C4-2B (cell line): ENCODE data around the gene RASGRP1.
A peak's percentile ranks its signal among the peaks of the same experiment; 100 is the strongest.

Source experiments
- H3K27ac ChIP-seq: fragments of 450-650 bp; 2 replicates; pipeline ENCODE4 v1.5.1; 2017
- ZFX ChIP-seq: fragments of 450-650 bp; IDR thresholded peaks from 2 replicates; pipeline ENCODE4 v1.6.1; 2017
- TF ChIP-seq, protein P1 (sequence below): fragments of 450-650 bp; conservative IDR thresholded peaks from 2 replicates; pipeline ENCODE4 v1.5.1; 2017; ENCODE audit warnings: mild to moderate bottlenecking

RASGRP1 gene

DNA sequence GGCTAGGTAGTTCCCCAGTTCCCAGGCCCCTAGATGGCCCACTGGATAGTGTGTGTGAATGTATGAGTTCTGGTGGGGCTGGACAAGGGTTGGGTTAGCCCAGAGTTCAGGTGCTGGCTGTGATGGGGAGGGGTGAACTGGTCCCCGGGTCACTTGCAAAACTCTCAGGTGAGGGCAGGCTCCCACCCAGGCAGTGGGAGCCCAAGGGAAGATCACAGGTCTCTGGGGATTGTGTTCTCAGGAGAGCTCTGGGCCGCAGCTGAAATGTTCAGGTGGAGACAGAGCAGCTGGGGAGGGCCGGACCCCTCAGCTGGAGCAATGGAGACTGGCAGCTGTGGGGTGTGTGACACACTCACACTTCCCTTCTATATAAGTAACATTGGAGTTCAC lies 123.5 kb downstream of the RASGRP1 start:
- no peak for TF ChIP-seq ZFX
- TF ChIP-seq, protein P1, sequence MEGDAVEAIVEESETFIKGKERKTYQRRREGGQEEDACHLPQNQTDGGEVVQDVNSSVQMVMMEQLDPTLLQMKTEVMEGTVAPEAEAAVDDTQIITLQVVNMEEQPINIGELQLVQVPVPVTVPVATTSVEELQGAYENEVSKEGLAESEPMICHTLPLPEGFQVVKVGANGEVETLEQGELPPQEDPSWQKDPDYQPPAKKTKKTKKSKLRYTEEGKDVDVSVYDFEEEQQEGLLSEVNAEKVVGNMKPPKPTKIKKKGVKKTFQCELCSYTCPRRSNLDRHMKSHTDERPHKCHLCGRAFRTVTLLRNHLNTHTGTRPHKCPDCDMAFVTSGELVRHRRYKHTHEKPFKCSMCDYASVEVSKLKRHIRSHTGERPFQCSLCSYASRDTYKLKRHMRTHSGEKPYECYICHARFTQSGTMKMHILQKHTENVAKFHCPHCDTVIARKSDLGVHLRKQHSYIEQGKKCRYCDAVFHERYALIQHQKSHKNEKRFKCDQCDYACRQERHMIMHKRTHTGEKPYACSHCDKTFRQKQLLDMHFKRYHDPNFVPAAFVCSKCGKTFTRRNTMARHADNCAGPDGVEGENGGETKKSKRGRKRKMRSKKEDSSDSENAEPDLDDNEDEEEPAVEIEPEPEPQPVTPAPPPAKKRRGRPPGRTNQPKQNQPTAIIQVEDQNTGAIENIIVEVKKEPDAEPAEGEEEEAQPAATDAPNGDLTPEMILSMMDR, result no peak
- peak overlapping the region; percentile 36 for H3K27ac ChIP-seq

DNA sequence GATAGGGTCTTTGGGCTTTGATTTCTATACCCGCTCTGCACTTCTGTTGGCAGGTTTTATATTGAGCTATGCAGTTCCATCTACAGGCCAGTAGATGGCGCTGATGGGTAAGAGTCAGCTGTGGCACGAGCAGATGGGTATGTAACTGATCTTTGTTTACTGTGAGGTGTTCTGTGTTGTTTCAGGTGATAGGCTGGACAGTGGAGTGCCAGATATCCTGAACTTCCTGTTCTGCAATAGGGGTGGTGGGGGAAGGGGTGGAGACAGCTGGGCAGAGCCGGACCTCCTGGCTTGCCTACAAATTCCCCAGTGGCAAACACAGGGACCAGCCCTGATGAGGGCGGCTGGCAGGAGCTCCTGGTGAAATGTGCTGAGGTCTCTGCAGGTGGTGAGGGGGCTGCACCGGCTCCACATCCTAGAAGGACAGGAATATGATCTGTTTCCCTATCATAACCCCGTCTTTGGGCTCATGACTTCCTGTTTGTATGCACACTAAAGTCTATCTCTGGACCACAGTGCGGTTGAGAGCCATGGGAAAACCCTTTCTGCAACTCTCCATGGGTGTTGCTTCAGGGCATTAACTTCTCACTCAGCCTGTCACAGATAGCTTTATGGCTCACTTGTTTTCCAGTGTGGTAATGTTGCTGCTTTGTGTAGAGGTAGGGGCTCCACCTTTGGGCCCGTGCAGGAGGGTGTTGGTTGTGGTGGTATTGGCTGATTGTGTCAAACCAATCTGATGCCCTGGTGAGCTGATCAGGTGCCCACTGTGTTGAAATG lies 124.1 kb downstream of the RASGRP1 start:
- H3K27ac ChIP-seq, result peak overlapping the region; percentile 36
- no peak for TF ChIP-seq ZFX
- TF ChIP-seq, protein P1, result peak; percentile 97
